Endothelial cell of umbilical vein (primary cell): ENCODE data around the gene SGK1. TPM values are rescaled to one million over a fixed set of nuclear protein-coding genes. Genes with fewer than 3 reads are reported as not detected.

Experiments
- BruUV-seq: library from RNA; stranded (reverse); fragments of 400-500 nt; replicated peaks from 2 replicates; lab custom pipeline; 2021; lab: Mats Ljungman, UMichigan
- CTCF ChIA-PET: fragments of 300-600, 350-600 bp; sonication (Branson Sonifier 250); formaldehyde crosslinking; loops from one replicate; lab custom pipeline; 2021; ENCODE audit warnings: antibody characterized with exemption, inconsistent platforms; lab: Charles Lee
- POLR2A ChIA-PET: fragments of 300-600, 350-600 bp; sonication (Branson Sonifier 250); formaldehyde crosslinking; loops from one replicate; lab custom pipeline; 2021; ENCODE audit warnings: antibody characterized with exemption, inconsistent platforms; lab: Charles Lee
- DNase-seq: peaks from one replicate; pipeline ENCODE4 v3.0.0-alpha.2; 2011; ENCODE audit warnings: low read depth, low spot score
- FAIRE-seq: peaks from 2 replicates; lab custom pipeline; 2011; peaks lifted over from hg19 to GRCh38; lab: Jason Lieb, UNC
- H2AFZ ChIP-seq: 2 replicates; pipeline ENCODE4 v1.6.0; 2012; ENCODE audit warnings: low read depth, low read length, control low read depth, inconsistent platforms
- H3K27ac ChIP-seq: 2 replicates; pipeline ENCODE4 v1.5.1; 2011; ENCODE audit warnings: low read depth, mild to moderate bottlenecking, control low read depth, low read length, moderate library complexity; ENCODE audit not compliant: insufficient read depth
- H3K27me3 ChIP-seq, 2 experiments: 2 replicates each; pipeline versions ENCODE4 v1.6.0 to v1.6.1; 2011; ENCODE audit warnings: low read length in 2 of 2, mixed read lengths in 1 of 2; ENCODE audit not compliant: control insufficient read depth in 2 of 2, insufficient read depth in 2 of 2
- H3K36me3 ChIP-seq, 2 experiments: 2 replicates in 1 of 2; 3 replicates in 1 of 2; pipeline ENCODE4 v1.5.1; 2011; ENCODE audit warnings: low read length in 2 of 2, mild to moderate bottlenecking in 1 of 2, moderate library complexity in 1 of 2; ENCODE audit not compliant: control insufficient read depth in 2 of 2, insufficient read depth in 2 of 2; ENCODE audit errors: extremely low read depth in 1 of 2
- H3K4me1 ChIP-seq: 3 replicates; pipeline ENCODE4 v1.5.1; 2011; ENCODE audit warnings: mild to moderate bottlenecking, low read length; ENCODE audit not compliant: control insufficient read depth, insufficient read depth; ENCODE audit errors: extremely low read depth
- H3K4me2 ChIP-seq: 2 replicates; pipeline ENCODE4 v1.6.1; 2011; ENCODE audit warnings: low read length, control low read depth, mixed read lengths; ENCODE audit not compliant: insufficient read depth
- H3K4me3 ChIP-seq, 3 experiments: fragments of 200-600 bp in 1 of 3; sonication (generic), shearing (Covaris generic) in 1 of 3; replicated peaks in 1 of 3; 2 replicates each; pipeline ENCODE4 v1.5.1; 2011 to 2016; ENCODE audit warnings: control low read depth in 3 of 3, low read length in 3 of 3, mild to moderate bottlenecking in 2 of 3, inconsistent platforms in 1 of 3, low read depth in 1 of 3, moderate library complexity in 1 of 3; ENCODE audit not compliant: insufficient read depth in 1 of 3
- H3K79me2 ChIP-seq: 2 replicates; pipeline ENCODE4 v1.6.0; 2012; ENCODE audit warnings: low read length, inconsistent platforms; ENCODE audit not compliant: control insufficient read depth, insufficient read depth
- H3K9ac ChIP-seq: replicated peaks from 2 replicates; pipeline ENCODE3; 2011; ENCODE audit warnings: low read length, control low read depth; ENCODE audit not compliant: insufficient read depth; ENCODE audit errors: extremely low read depth
- H3K9me1 ChIP-seq: replicated peaks from 3 replicates; pipeline ENCODE4 v1.6.0; 2011; ENCODE audit warnings: mild to moderate bottlenecking, low read length; ENCODE audit not compliant: control insufficient read depth, insufficient read depth; ENCODE audit errors: extremely low read depth
- H3K9me3 ChIP-seq: replicated peaks from 2 replicates; pipeline ENCODE4 v1.5.1; 2012; ENCODE audit warnings: low read length, inconsistent platforms; ENCODE audit not compliant: control insufficient read depth, insufficient read depth
- H4K20me1 ChIP-seq: replicated peaks from 2 replicates; pipeline ENCODE3; 2011; ENCODE audit warnings: mild to moderate bottlenecking, low read length; ENCODE audit not compliant: control insufficient read depth, insufficient read depth; ENCODE audit errors: extremely low read depth
- EZH2 ChIP-seq: IDR thresholded peaks from 2 replicates; pipeline ENCODE4 v1.6.1; 2012; ENCODE audit warnings: borderline replicate concordance, low read depth, mild to moderate bottlenecking, moderate library complexity, low read length, inconsistent platforms; ENCODE audit not compliant: severe bottlenecking
- JUN ChIP-seq: IDR thresholded peaks from 2 replicates; pipeline ENCODE4 v1.6.1; 2011; ENCODE audit warnings: borderline replicate concordance, low read depth; ENCODE audit not compliant: insufficient read length, insufficient read depth
- MYC ChIP-seq: IDR thresholded peaks from one replicate; pipeline ENCODE4 v1.6.1; 2011; ENCODE audit warnings: mild to moderate bottlenecking, low read depth, low read length
- POLR2A ChIP-seq: IDR thresholded peaks from 2 replicates; pipeline ENCODE4 v1.6.1; 2012; ENCODE audit warnings: low read depth, mild to moderate bottlenecking, control low read depth, low read length
- POLR2AphosphoS5 ChIP-seq: IDR thresholded peaks from 2 replicates; pipeline ENCODE4 v1.6.1; 2012; ENCODE audit warnings: low read depth, mild to moderate bottlenecking, control low read depth, low read length, moderate library complexity; ENCODE audit not compliant: insufficient read depth
- dilution Hi-C: fragments of 300-500 bp; cut with MboI; formaldehyde crosslinking; loops from one replicate; pipeline ENCODE4 v1.15.0; 2019; ENCODE audit warnings: low sequenced_read_pairs; ENCODE audit not compliant: extremely low pct_ligation_motif_present
- intact Hi-C: fragments of 100-400 bp; cut with micrococcal nuclease; formaldehyde crosslinking; loops from one replicate; pipeline ENCODE4 v1.10.0; 2022
- polyA plus RNA-seq, 4 experiments: library from polyadenylated mRNA; depleted of rRNA in 3 of 4; stranded (reverse) in 3 of 4; unstranded in 1 of 4; fragments of >200 nt; gene quantifications; 2 replicates each; pipeline versions ENCODE4 v1.2.1 to v1.2.3, GENCODE V29; 2011 to 2012; ENCODE audit warnings: missing spikeins in 1 of 4
- total RNA-seq: library from RNA; stranded (reverse); gene quantifications from 2 replicates; pipeline ENCODE4 v1.2.3, GENCODE V29; 2021
- TF ChIP-seq, protein P1 (sequence below): IDR thresholded peaks from 2 replicates; pipeline ENCODE4 v1.6.1; 2011; ENCODE audit not compliant: insufficient read depth, insufficient read length

SGK1 gene
- total and polyA plus RNA-seq, 2 donors (not counting 3 experiments of a cell fraction or from before 2014, with no cell fraction given), result 121 to 128 TPM

DNA sequence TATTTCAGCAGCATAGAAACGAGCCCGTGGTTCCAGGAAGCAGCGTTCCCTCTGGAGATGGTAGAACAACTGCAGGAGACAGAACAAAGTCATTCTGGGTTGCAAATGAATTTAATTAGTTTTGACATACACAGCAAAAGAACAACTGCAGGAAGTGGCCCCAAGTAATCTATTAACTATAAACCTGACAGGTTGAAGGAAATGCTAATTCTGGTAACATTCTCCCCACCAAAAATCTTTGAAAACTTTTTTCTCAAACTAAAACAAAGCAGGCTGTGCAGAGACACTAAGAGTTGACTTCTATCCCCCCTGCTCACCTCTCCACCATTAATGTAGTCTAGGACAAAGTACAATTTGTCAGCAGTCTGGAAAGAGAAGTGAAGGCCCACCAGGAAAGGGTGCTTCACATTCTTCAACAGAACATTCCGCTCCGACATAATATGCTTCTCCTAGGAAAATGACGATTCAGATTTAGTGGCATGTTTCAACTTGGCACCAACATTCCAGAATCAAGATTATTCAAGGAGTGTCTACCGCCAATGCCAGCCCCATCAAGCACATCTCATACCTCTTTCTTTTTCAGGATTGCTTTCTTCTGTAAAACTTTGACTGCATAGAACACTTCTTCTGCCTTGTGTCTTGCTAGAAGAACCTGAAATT is 145.1 kb downstream of the SGK1 start:
- peaks cover 55% of the 10 kb centered on the region for H3K79me2 ChIP-seq
- peaks cover 11% of the 10 kb centered on the region for H4K20me1 ChIP-seq

DNA sequence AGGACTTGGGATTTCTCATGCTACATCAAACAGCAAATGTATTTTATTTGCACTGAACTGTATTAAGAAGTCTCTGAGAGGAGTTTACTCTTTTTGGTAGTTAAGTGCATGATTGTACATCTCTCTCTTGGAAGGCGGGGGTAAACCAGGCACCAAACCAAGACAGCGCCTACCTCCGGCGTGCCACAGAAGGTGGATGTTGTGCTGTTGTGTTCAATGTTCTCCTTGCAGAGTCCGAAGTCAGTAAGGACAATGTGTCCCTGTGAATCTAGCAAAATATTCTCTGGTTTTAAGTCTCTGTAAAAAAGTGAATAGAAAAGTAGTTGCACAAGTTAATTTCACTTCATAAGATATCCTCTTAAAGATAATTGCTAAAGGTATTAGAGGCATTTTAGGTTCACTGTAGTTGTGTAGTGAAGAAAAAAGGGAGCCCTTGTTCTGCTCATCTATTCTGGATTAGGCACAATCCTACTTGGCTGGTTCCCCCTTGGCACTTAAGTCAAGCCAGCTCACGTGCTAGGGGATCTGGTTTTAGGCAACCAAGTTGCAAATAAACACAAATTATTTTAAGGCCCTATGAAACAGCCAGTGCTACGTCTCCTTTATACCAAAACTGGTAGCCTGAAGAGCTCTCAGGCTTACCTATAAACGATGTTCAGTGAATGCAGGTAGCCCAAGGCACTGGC is 145.7 kb downstream of the SGK1 start:
- no peak for FAIRE-seq
- BruUV-seq, result no TSS peak
- peaks cover 26 to 53% of the 10 kb centered on the region in 2 experiments for H3K36me3 ChIP-seq
- H4K20me1 ChIP-seq, result peaks cover 11% of the 10 kb centered on the region
- H3K27me3 ChIP-seq, result no peaks in the 10 kb centered on the region
- intact Hi-C loops, result no loop called here
- H3K4me1 ChIP-seq, result peaks cover 46% of the 10 kb centered on the region
- H3K27ac ChIP-seq, result peak overlapping the region; percentile 98
- ChIA-PET CTCF (interaction anchor here (1.3 to 3.3 kb wide), 6 partner anchors 16 to 768 kb away, joined by 3 to 24 read pairs (median 8); no protein-coding TSS in a partner anchor), POLR2A (interaction anchor here (1.0 to 1.8 kb wide), 4 partner anchors 9 to 651 kb away, joined by 3 to 8 read pairs (median 5); no protein-coding TSS in a partner anchor)
- peak overlapping the region; percentile 99 for H3K9ac ChIP-seq
- no peaks in the 10 kb centered on the region for H3K9me1 ChIP-seq
- TF ChIP-seq EZH2, result no peak
- DNase-seq, result no peak
- H3K9me3 ChIP-seq, result no peaks in the 10 kb centered on the region
- dilution Hi-C loops, result no loop called here
- peaks cover 53% of the 10 kb centered on the region for H3K79me2 ChIP-seq
- H3K4me2 ChIP-seq, result peak overlapping the region; percentile 93
- no peak overlapping the region for H2AFZ ChIP-seq
- H3K4me3 ChIP-seq, result peak overlapping the region; percentile 85 to 100 (median 98)

More for the DNA sequence above, 145.1 kb downstream of the SGK1 start:
- H3K4me1 ChIP-seq, result peaks cover 53% of the 10 kb centered on the region
- peak overlapping the region; percentile 99 for H3K9ac ChIP-seq
- no peaks in the 10 kb centered on the region for H3K9me1 ChIP-seq
- no peaks in the 10 kb centered on the region for H3K27me3 ChIP-seq
- peaks cover 23 to 52% of the 10 kb centered on the region in 2 experiments for H3K36me3 ChIP-seq
- POLR2A ChIA-PET, result interaction anchor here (1.8 kb wide), 1 partner anchor 468 kb away, joined by 8 read pairs; no protein-coding TSS in a partner anchor
- dilution Hi-C loops (no loop called here), intact Hi-C loops (no loop called here)
- DNase-seq, result no peak
- H3K9me3 ChIP-seq, result no peaks in the 10 kb centered on the region
- FAIRE-seq, result peak; percentile 4
- TF ChIP-seq, protein P1, sequence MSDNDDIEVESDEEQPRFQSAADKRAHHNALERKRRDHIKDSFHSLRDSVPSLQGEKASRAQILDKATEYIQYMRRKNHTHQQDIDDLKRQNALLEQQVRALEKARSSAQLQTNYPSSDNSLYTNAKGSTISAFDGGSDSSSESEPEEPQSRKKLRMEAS, result no peak
- TF ChIP-seq POLR2AphosphoS5 (peak; percentile 68), MYC (no peak), JUN (no peak), POLR2A (peak; percentile 49)
- H3K27ac ChIP-seq, result peak overlapping the region; percentile 98
- peak overlapping the region; percentile 85 to 100 (median 98) for H3K4me3 ChIP-seq
- BruUV-seq, result no TSS peak
- H3K4me2 ChIP-seq, result peak overlapping the region; percentile 93
- CTCF ChIA-PET, result interaction anchor here (1.9 to 3.3 kb wide), 3 partner anchors 650 to 767 kb away, joined by 15 to 36 read pairs (median 24); no protein-coding TSS in a partner anchor
- no peak overlapping the region for H2AFZ ChIP-seq
